HG03135 (cell line): ENCODE measurements around the gene IZUMO2.

Experiments
- ATAC-seq: cut with Tn5 transposase; IDR thresholded peaks from one replicate; pipeline ENCODE4 v1.9.1; 2021; ENCODE audit warnings: mild to moderate bottlenecking, moderate library complexity; ENCODE audit not compliant: unreplicated experiment

IZUMO2 gene

GRCh38 chr19:50162988-50163387 is at the start of gene IZUMO2:
TSS of gene IZUMO2 (minus strand) at chr19:50163281. CDS start at chr19:50163194, 87 bp downstream.
- no peak for ATAC-seq

GRCh38 chr19:50210425-50210824 is 47.3 kb upstream of the IZUMO2 start:
- ATAC-seq = no peak

- ATAC-seq = no peak
Observed at GRCh38 chr19:50209131-50209530, 46.0 kb upstream of the IZUMO2 start.

GRCh38 chr19:50207730-50208129 is 44.6 kb upstream of the IZUMO2 start:
- no peak for ATAC-seq

GRCh38 chr19:50206191-50206590 is 43.1 kb upstream of the IZUMO2 start:
- no peak for ATAC-seq

GRCh38 chr19:50205681-50206138 is 42.6 kb upstream of the IZUMO2 start:
- no peak for ATAC-seq

GRCh38 chr19:50204811-50205675 is 42.0 kb upstream of the IZUMO2 start:
- no peak for ATAC-seq

GRCh38 chr19:50204081-50204428 is 41.0 kb upstream of the IZUMO2 start:
- ATAC-seq = no peak

- ATAC-seq = no peak
Observed at GRCh38 chr19:50203281-50204080, 40.4 kb upstream of the IZUMO2 start, which contains the start of gene MYH14. TSS of gene MYH14 (plus strand) at chr19:50203622. CDS start at chr19:50210366, 6,744 bp downstream.

GRCh38 chr19:50202962-50203280 is 39.8 kb upstream of the IZUMO2 start:
- no peak for ATAC-seq

GRCh38 chr19:50202386-50202785 is 39.3 kb upstream of the IZUMO2 start:
- ATAC-seq = no peak

- no peak for ATAC-seq
Observed at GRCh38 chr19:50199259-50199555, 36.1 kb upstream of the IZUMO2 start.

- ATAC-seq = no peak
Observed at GRCh38 chr19:50198431-50199258, 35.6 kb upstream of the IZUMO2 start.

GRCh38 chr19:50197348-50197747 is 34.3 kb upstream of the IZUMO2 start:
- no peak for ATAC-seq

- ATAC-seq = no peak
Observed at GRCh38 chr19:50196322-50196932, 33.3 kb upstream of the IZUMO2 start.

GRCh38 chr19:50195224-50195623 is 32.1 kb upstream of the IZUMO2 start:
- no peak for ATAC-seq

- no peak for ATAC-seq
Observed at GRCh38 chr19:50192463-50193211, 29.6 kb upstream of the IZUMO2 start.

- no peak for ATAC-seq
Observed at GRCh38 chr19:50191216-50191615, 28.1 kb upstream of the IZUMO2 start.

- ATAC-seq = no peak
Observed at GRCh38 chr19:50190439-50190891, 27.4 kb upstream of the IZUMO2 start.

GRCh38 chr19:50189331-50189730 is 26.2 kb upstream of the IZUMO2 start:
- no peak for ATAC-seq
